ENCODE measurements around the gene DMD.

The DMD gene

DNA sequence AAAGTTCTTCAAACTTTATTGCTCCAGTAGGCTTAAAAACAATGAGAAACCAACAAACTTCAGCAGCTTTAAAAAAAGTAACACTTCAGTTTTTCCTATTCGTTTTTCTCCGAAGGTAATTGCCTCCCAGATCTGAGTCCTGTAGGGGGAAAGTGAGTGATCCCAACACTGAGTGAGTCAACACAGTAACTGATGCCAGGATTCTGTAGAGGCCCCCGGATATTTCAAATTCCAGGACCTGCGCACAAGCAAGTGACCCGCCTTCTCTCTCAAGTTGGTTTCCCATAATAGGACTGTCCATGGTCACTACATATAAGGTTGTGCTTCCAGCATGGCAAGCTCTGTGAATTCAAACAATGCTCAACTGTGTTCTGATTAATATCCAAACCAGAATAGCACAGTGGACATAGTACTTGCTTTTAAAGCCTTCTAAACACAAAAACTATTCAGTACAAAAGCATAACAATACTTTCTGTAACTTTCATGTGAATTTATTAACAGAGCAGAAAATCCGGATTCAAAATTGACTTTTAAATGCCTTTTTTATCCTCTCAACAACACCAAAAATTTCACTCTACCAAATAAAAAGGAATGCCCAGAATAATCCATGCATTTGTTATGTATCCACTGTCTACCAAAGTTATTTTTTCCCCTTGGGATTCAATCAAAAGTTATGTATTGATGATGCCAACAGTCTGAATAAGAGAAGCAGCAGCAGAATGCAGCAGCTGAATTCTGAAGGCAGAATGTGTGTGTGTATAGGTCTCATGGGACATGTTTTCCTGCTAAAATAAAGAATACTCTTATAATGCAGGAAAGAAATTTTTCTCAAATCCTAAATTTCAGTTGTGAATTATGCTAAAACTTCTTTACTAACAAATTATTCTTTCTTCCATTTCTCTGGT lies at the start of gene DMD:
DMD (minus strand) TSS at position 194 of the 905 bp plus-strand sequence. CDS start 237 bp downstream, outside the sequence.
- no peak within 1 kb of the TSS for H3K4me3 ChIP-seq (ENCODE audit: low read depth, low read length)
- TF ChIP-seq, protein P1, sequence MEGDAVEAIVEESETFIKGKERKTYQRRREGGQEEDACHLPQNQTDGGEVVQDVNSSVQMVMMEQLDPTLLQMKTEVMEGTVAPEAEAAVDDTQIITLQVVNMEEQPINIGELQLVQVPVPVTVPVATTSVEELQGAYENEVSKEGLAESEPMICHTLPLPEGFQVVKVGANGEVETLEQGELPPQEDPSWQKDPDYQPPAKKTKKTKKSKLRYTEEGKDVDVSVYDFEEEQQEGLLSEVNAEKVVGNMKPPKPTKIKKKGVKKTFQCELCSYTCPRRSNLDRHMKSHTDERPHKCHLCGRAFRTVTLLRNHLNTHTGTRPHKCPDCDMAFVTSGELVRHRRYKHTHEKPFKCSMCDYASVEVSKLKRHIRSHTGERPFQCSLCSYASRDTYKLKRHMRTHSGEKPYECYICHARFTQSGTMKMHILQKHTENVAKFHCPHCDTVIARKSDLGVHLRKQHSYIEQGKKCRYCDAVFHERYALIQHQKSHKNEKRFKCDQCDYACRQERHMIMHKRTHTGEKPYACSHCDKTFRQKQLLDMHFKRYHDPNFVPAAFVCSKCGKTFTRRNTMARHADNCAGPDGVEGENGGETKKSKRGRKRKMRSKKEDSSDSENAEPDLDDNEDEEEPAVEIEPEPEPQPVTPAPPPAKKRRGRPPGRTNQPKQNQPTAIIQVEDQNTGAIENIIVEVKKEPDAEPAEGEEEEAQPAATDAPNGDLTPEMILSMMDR (IDR thresholded peaks at IDR 0.05; ENCODE audit: borderline replicate concordance, insufficient read depth, low read depth, low read length): no peak

DNA sequence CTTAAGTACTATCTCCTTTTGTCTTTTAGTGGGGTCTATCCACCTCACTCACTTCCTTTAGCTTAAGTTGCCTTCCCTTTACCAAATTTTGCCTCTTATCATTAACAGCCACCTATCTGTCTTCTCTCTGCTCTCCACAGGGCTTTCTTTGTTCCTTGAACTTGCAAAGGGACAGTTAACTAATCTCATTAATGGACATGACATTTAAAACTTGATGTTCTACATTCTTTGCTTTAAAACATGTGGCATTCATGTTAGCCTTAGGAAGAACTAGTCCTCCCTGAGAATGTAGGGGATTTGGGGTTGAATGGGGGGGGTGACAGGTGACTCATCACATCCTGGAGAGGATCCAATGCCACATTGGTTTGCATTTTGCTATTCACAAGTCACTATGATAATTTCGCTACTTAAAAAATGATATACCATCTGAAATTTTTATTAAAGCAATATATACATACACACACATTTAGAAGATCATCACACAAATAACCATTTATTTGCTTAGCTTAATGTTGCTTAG lies 41.0 kb upstream of the DMD start:
- TF ChIP-seq, protein P1 (IDR thresholded peaks at IDR 0.05; ENCODE audit: borderline replicate concordance, insufficient read depth, low read depth, low read length): no peak
- no peak overlapping the region for H3K4me3 ChIP-seq (ENCODE audit: low read depth, low read length)

DNA sequence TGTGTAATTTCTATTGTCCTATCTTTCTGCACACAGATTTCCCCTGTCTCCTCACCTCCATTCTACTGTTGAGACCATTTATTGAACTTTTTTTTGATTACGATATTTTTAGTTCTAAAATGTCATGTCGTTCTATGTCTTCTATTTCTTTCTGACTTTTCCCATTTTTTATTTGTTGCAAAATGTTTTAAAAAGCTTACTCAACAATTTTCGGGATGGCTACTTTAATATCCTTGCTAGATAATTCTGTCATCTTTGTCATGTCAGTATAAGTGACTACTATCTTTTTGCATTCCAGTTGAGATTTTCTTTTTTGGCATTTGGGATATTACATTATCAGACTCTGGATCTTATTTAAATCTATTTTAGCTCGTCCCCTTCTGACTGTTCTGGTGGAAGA lies 7.5 kb upstream of the DMD start:
- H3K4me3 ChIP-seq (ENCODE audit: low read depth, low read length): no peak overlapping the region
- TF ChIP-seq, protein P1 (IDR thresholded peaks at IDR 0.05; ENCODE audit: borderline replicate concordance, insufficient read depth, low read depth, low read length): no peak

DNA sequence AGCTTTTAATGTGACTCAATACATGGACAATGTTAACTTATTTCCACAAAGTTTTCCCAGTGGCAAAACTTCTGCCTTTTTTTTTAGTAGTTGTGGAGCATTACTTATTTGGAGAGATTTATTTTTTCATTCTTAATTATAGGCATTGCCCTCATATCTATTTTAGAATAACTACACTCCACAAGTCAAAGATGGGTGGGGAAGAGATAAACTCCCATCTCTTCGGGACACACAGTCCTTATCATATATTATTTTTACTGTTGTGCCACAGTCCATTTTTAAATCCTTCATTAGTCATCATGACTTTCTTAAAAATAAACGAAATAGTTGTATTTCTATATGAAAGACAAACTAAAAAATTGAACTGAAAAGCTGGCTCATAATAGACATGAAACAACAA lies 1.2 kb downstream of the DMD start:
- no peak overlapping the region for H3K4me3 ChIP-seq (ENCODE audit: low read depth, low read length)
- TF ChIP-seq, protein P1 (IDR thresholded peaks at IDR 0.05; ENCODE audit: borderline replicate concordance, insufficient read depth, low read depth, low read length): no peak

DNA sequence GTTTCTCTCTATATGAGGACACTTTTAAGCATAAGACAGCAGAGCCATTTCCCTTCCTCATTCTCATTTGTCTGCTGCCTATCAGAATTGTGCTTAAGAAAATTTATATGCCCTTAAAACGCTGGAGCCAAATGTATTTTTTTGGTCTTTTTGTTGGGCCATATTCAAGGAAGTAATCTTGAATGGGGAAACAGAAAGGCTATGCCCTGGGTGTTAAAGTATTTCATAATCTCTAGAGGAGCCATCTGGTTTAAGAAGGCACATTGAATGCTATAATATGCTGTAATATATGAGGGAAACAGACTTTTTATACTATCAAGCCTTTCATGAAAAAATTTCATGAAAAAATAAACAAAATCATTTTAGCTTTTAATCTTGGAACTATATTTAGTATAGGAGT lies 4.3 kb downstream of the DMD start:
- no peak overlapping the region for H3K4me3 ChIP-seq (ENCODE audit: low read depth, low read length)
- TF ChIP-seq, protein P1 (IDR thresholded peaks at IDR 0.05; ENCODE audit: borderline replicate concordance, insufficient read depth, low read depth, low read length): no peak

DNA sequence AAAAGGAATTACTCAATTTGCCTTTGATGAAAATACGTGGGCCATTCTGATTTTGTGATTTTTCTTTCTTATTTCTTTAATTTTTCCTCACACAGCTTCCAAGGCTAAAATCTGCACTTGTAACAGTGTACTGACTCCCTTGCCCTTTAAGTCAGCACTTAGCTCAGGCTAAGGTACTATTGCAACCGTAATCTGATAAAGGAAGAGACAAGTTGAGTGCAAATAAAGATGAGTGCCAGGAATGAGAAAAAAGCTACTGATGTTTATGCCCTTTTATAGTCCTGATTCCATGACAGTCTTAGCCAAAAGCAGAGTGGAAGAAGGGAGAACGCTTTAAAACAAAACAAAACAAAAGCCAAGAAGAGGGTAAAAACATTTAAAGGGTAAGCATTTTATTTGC lies 6.0 kb downstream of the DMD start:
- no peak overlapping the region for H3K4me3 ChIP-seq (ENCODE audit: low read depth, low read length)

More for the DNA sequence above, 6.0 kb downstream of the DMD start:
- TF ChIP-seq, protein P1 (IDR thresholded peaks at IDR 0.05; ENCODE audit: borderline replicate concordance, insufficient read depth, low read depth, low read length): no peak
